HepG2 (cell line): ENCODE data around the gene EEA1.

ENCODE experiments used
- ASH2L ChIP-seq: fragments of 300-600, 200-600 bp; sonication (generic); IDR thresholded peaks from 2 replicates; pipeline ENCODE4 v1.7.0; 2017; ENCODE audit warnings: low read depth, mild to moderate bottlenecking, moderate library complexity, mixed read lengths, low read length; ENCODE audit not compliant: insufficient read length
- BCL3 ChIP-seq: sonication (generic); formaldehyde crosslinking; IDR thresholded peaks from 2 replicates; pipeline ENCODE4 v1.5.1; 2020; ENCODE audit warnings: mild to moderate bottlenecking, missing genetic modification reagents, moderate library complexity
- BHLHE40 ChIP-seq: IDR thresholded peaks from 2 replicates; pipeline ENCODE4 v1.6.1; 2011; ENCODE audit warnings: low read length, improper control_type of control experiment
- EZH2 ChIP-seq: conservative IDR thresholded peaks from 2 replicates; pipeline ENCODE4 v1.6.1; 2012; ENCODE audit warnings: mild to moderate bottlenecking, low read depth, low read length, moderate library complexity
- GFI1 ChIP-seq: sonication (generic); formaldehyde crosslinking; IDR thresholded peaks from 2 replicates; pipeline ENCODE4 v1.5.0; 2020; ENCODE audit warnings: missing genetic modification reagents, mild to moderate bottlenecking, borderline replicate concordance
- HES4 ChIP-seq: sonication (generic); formaldehyde crosslinking; IDR thresholded peaks from 2 replicates; pipeline ENCODE4 v1.9.0; 2021; ENCODE audit warnings: mild to moderate bottlenecking, missing genetic modification reagents, borderline replicate concordance
- HOXA7 ChIP-seq: sonication (generic); formaldehyde crosslinking; IDR thresholded peaks from 2 replicates; pipeline ENCODE4 v1.8.1; 2022; ENCODE audit warnings: mild to moderate bottlenecking, missing genetic modification reagents, moderate library complexity
- JUND ChIP-seq: sonication (generic); formaldehyde crosslinking; IDR thresholded peaks from 2 replicates; pipeline ENCODE4 v1.8.0; 2022; ENCODE audit warnings: mild to moderate bottlenecking, missing genetic modification reagents
- SP1 ChIP-seq, 2 experiments: fragments of 450-650 bp in 1 of 2; sonication (generic) in 1 of 2; formaldehyde crosslinking in 1 of 2; IDR thresholded peaks; 2 replicates each; pipeline versions ENCODE4 v1.4.0 to v1.6.1; 2016 to 2020; ENCODE audit warnings: missing genetic modification reagents in 1 of 2
- TF ChIP-seq, protein P1 (sequence below): sonication (generic); formaldehyde crosslinking; IDR thresholded peaks from 2 replicates; pipeline ENCODE4 v1.5.0; 2020; ENCODE audit warnings: mild to moderate bottlenecking, missing genetic modification reagents, moderate library complexity

DNA sequence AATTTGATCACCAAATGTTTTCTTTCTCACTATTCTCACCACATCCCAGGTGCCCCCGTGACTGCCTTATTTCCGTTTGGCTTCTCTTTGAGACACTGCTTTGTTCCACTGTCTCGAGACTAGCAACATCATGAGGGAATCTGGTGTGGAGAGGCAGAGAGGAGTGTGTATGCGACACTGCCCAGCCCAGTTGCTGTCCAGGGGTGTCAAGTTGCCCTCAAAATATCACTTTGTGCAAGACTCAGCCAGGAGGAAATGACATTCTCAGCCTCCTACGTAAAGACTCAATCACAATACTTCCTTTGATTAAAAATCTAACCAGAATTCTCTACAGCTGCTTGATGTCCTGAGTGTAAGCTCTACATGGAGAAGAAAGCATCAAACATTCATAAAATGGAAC lies 48.2 kb upstream of the EEA1 start:
- TF ChIP-seq ASH2L (no peak), JUND (CRISPR knock-in tag) (no peak), BHLHE40 (no peak), SP1 (IDR thresholded peaks at IDR 0.05) (no peak), SP1 (CRISPR knock-in tag; IDR thresholded peaks at IDR 0.05) (no peak), HES4 (CRISPR knock-in tag) (no peak), GFI1 (CRISPR knock-in tag) (no peak), BCL3 (CRISPR knock-in tag) (no peak), HOXA7 (no peak), EZH2 (no peak)
- TF ChIP-seq, protein P1, sequence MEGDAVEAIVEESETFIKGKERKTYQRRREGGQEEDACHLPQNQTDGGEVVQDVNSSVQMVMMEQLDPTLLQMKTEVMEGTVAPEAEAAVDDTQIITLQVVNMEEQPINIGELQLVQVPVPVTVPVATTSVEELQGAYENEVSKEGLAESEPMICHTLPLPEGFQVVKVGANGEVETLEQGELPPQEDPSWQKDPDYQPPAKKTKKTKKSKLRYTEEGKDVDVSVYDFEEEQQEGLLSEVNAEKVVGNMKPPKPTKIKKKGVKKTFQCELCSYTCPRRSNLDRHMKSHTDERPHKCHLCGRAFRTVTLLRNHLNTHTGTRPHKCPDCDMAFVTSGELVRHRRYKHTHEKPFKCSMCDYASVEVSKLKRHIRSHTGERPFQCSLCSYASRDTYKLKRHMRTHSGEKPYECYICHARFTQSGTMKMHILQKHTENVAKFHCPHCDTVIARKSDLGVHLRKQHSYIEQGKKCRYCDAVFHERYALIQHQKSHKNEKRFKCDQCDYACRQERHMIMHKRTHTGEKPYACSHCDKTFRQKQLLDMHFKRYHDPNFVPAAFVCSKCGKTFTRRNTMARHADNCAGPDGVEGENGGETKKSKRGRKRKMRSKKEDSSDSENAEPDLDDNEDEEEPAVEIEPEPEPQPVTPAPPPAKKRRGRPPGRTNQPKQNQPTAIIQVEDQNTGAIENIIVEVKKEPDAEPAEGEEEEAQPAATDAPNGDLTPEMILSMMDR (CRISPR knock-in tag), result no peak
